ENCODE data around the gene ST6GALNAC3.
A peak's percentile ranks its signal among the peaks of the same experiment; 100 is the strongest.

DNA sequence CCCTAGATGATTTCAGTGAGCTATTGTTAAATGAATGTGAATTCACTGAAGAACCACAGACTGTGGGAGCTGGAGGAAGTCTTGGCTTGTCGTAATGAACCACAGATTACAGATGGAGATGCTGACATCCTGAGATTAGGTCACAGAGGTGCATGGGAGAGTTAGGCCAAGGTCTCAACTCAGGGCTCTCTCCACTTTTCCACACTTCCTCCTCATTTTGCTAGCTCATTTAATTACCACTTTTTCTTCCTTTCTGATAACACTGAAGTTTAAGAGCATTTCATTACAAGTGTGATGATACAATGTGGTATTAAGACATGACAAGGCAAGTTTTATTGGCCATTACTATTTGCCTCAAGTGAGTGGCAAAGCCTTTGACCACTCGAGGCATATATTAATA lies 30.8 kb downstream of the ST6GALNAC3 start:
- TF ChIP-seq, protein P1, sequence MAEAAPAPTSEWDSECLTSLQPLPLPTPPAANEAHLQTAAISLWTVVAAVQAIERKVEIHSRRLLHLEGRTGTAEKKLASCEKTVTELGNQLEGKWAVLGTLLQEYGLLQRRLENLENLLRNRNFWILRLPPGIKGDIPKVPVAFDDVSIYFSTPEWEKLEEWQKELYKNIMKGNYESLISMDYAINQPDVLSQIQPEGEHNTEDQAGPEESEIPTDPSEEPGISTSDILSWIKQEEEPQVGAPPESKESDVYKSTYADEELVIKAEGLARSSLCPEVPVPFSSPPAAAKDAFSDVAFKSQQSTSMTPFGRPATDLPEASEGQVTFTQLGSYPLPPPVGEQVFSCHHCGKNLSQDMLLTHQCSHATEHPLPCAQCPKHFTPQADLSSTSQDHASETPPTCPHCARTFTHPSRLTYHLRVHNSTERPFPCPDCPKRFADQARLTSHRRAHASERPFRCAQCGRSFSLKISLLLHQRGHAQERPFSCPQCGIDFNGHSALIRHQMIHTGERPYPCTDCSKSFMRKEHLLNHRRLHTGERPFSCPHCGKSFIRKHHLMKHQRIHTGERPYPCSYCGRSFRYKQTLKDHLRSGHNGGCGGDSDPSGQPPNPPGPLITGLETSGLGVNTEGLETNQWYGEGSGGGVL (tag by site-specific recombination; IDR thresholded peaks at IDR 0.05): no peak
- TF ChIP-seq, protein P2, sequence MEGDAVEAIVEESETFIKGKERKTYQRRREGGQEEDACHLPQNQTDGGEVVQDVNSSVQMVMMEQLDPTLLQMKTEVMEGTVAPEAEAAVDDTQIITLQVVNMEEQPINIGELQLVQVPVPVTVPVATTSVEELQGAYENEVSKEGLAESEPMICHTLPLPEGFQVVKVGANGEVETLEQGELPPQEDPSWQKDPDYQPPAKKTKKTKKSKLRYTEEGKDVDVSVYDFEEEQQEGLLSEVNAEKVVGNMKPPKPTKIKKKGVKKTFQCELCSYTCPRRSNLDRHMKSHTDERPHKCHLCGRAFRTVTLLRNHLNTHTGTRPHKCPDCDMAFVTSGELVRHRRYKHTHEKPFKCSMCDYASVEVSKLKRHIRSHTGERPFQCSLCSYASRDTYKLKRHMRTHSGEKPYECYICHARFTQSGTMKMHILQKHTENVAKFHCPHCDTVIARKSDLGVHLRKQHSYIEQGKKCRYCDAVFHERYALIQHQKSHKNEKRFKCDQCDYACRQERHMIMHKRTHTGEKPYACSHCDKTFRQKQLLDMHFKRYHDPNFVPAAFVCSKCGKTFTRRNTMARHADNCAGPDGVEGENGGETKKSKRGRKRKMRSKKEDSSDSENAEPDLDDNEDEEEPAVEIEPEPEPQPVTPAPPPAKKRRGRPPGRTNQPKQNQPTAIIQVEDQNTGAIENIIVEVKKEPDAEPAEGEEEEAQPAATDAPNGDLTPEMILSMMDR (tag by site-specific recombination; IDR thresholded peaks at IDR 0.05): no peak
- TF ChIP-seq, protein P3, sequence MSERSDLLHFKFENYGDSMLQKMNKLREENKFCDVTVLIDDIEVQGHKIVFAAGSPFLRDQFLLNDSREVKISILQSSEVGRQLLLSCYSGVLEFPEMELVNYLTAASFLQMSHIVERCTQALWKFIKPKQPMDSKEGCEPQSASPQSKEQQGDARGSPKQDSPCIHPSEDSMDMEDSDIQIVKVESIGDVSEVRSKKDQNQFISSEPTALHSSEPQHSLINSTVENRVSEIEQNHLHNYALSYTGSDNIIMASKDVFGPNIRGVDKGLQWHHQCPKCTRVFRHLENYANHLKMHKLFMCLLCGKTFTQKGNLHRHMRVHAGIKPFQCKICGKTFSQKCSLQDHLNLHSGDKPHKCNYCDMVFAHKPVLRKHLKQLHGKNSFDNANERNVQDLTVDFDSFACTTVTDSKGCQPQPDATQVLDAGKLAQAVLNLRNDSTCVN (tag by site-specific recombination; optimal IDR thresholded peaks at IDR 0.05): no peak
- 0 out of 2 replicates have a peak, but pooled peaks have one; percentile 23 for TF ChIP-seq YY1 (tag by site-specific recombination; IDR thresholded peaks at IDR 0.05)
- TF ChIP-seq, protein P4, sequence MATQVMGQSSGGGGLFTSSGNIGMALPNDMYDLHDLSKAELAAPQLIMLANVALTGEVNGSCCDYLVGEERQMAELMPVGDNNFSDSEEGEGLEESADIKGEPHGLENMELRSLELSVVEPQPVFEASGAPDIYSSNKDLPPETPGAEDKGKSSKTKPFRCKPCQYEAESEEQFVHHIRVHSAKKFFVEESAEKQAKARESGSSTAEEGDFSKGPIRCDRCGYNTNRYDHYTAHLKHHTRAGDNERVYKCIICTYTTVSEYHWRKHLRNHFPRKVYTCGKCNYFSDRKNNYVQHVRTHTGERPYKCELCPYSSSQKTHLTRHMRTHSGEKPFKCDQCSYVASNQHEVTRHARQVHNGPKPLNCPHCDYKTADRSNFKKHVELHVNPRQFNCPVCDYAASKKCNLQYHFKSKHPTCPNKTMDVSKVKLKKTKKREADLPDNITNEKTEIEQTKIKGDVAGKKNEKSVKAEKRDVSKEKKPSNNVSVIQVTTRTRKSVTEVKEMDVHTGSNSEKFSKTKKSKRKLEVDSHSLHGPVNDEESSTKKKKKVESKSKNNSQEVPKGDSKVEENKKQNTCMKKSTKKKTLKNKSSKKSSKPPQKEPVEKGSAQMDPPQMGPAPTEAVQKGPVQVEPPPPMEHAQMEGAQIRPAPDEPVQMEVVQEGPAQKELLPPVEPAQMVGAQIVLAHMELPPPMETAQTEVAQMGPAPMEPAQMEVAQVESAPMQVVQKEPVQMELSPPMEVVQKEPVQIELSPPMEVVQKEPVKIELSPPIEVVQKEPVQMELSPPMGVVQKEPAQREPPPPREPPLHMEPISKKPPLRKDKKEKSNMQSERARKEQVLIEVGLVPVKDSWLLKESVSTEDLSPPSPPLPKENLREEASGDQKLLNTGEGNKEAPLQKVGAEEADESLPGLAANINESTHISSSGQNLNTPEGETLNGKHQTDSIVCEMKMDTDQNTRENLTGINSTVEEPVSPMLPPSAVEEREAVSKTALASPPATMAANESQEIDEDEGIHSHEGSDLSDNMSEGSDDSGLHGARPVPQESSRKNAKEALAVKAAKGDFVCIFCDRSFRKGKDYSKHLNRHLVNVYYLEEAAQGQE (tag by site-specific recombination; IDR thresholded peaks at IDR 0.05): no peak
- TF ChIP-seq ZNF423 (tag by site-specific recombination; IDR thresholded peaks at IDR 0.05): no peak
- TF ChIP-seq, protein P5, sequence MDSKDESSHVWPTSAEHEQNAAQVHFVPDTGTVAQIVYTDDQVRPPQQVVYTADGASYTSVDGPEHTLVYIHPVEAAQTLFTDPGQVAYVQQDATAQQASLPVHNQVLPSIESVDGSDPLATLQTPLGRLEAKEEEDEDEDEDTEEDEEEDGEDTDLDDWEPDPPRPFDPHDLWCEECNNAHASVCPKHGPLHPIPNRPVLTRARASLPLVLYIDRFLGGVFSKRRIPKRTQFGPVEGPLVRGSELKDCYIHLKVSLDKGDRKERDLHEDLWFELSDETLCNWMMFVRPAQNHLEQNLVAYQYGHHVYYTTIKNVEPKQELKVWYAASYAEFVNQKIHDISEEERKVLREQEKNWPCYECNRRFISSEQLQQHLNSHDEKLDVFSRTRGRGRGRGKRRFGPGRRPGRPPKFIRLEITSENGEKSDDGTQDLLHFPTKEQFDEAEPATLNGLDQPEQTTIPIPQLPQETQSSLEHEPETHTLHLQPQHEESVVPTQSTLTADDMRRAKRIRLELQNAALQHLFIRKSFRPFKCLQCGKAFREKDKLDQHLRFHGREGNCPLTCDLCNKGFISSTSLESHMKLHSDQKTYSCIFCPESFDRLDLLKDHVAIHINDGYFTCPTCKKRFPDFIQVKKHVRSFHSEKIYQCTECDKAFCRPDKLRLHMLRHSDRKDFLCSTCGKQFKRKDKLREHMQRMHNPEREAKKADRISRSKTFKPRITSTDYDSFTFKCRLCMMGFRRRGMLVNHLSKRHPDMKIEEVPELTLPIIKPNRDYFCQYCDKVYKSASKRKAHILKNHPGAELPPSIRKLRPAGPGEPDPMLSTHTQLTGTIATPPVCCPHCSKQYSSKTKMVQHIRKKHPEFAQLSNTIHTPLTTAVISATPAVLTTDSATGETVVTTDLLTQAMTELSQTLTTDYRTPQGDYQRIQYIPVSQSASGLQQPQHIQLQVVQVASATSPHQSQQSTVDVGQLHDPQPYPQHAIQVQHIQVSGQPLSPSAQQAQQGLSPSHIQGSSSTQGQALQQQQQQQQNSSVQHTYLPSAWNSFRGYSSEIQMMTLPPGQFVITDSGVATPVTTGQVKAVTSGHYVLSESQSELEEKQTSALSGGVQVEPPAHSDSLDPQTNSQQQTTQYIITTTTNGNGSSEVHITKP (tag by site-specific recombination; IDR thresholded peaks at IDR 0.05): no peak
- TF ChIP-seq, protein P6, sequence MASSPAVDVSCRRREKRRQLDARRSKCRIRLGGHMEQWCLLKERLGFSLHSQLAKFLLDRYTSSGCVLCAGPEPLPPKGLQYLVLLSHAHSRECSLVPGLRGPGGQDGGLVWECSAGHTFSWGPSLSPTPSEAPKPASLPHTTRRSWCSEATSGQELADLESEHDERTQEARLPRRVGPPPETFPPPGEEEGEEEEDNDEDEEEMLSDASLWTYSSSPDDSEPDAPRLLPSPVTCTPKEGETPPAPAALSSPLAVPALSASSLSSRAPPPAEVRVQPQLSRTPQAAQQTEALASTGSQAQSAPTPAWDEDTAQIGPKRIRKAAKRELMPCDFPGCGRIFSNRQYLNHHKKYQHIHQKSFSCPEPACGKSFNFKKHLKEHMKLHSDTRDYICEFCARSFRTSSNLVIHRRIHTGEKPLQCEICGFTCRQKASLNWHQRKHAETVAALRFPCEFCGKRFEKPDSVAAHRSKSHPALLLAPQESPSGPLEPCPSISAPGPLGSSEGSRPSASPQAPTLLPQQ (tag by site-specific recombination; IDR thresholded peaks at IDR 0.05): 0 out of 2 replicates have a peak, but pooled peaks have one; percentile 38
- TF ChIP-seq ZNF621 (tag by site-specific recombination; IDR thresholded peaks at IDR 0.05): no peak
- peak; percentile 72 for TF ChIP-seq SP7 (tag by site-specific recombination; IDR thresholded peaks at IDR 0.05)
- no peak for TF ChIP-seq ZFHX2 (tag by site-specific recombination; conservative IDR thresholded peaks at IDR 0.05)

Measured in HEK293 (cell line).